HepG2 (cell line): ENCODE data around the gene RAB3GAP1. TPM values are rescaled to one million over a fixed set of nuclear protein-coding genes. Genes with fewer than 3 reads are reported as not detected.
A peak's percentile ranks its signal among the peaks of the same experiment; 100 is the strongest.

Experiments
- AHDC1 ChIP-seq: sonication (generic); formaldehyde crosslinking; IDR thresholded peaks from 2 replicates; pipeline ENCODE4 v1.5.1; 2020; ENCODE audit warnings: mild to moderate bottlenecking, missing genetic modification reagents, borderline replicate concordance
- CBFB ChIP-seq: sonication (generic); formaldehyde crosslinking; IDR thresholded peaks from 2 replicates; pipeline ENCODE4 v1.4.0; 2020; ENCODE audit warnings: missing genetic modification reagents
- CSRNP1 ChIP-seq: sonication (generic); formaldehyde crosslinking; IDR thresholded peaks from 2 replicates; pipeline ENCODE4 v1.8.1; 2023; ENCODE audit warnings: mild to moderate bottlenecking, missing genetic modification reagents
- MAF1 ChIP-seq: sonication (generic); formaldehyde crosslinking; IDR thresholded peaks from 2 replicates; pipeline ENCODE4 v1.5.0; 2020; ENCODE audit warnings: missing genetic modification reagents, borderline replicate concordance
- NFKBIZ ChIP-seq: IDR thresholded peaks from 2 replicates; pipeline ENCODE4 v1.6.1; 2018; ENCODE audit warnings: missing genetic modification reagents, missing compliant biosample characterization
- NR0B2 ChIP-seq: sonication (generic); formaldehyde crosslinking; IDR thresholded peaks from 2 replicates; pipeline ENCODE4 v1.4.0; 2020; ENCODE audit warnings: mild to moderate bottlenecking, missing genetic modification reagents
- NR2F6 ChIP-seq, 2 experiments: IDR thresholded peaks; 2 replicates each; pipeline ENCODE4 v1.6.1; 2016; ENCODE audit warnings: antibody characterized with exemption in 1 of 2, mild to moderate bottlenecking in 1 of 2
- PBX2 ChIP-seq: IDR thresholded peaks from 2 replicates; pipeline ENCODE4 v1.6.1; 2016; ENCODE audit warnings: control low read depth
- PLRG1 ChIP-seq: fragments of 450-650 bp; conservative IDR thresholded peaks from 2 replicates; pipeline ENCODE4 v1.6.1; 2016
- RBAK ChIP-seq: sonication (generic); formaldehyde crosslinking; IDR thresholded peaks from 2 replicates; pipeline ENCODE4 v1.5.1; 2020; ENCODE audit warnings: mild to moderate bottlenecking, missing genetic modification reagents
- ZMYM4 ChIP-seq: sonication (generic); formaldehyde crosslinking; IDR thresholded peaks from 2 replicates; pipeline ENCODE4 v1.8.1; 2023; ENCODE audit warnings: mild to moderate bottlenecking, missing genetic modification reagents
- ZNF18 ChIP-seq: sonication (generic); formaldehyde crosslinking; IDR thresholded peaks from 2 replicates; pipeline ENCODE4 v1.8.0; 2022; ENCODE audit warnings: mild to moderate bottlenecking, missing genetic modification reagents; ENCODE audit not compliant: insufficient replicate concordance
- ZNF614 ChIP-seq: IDR thresholded peaks from 2 replicates; pipeline ENCODE4 v1.6.1; 2018; ENCODE audit warnings: missing biosample characterization, missing genetic modification reagents, inconsistent platforms, borderline replicate concordance
- ZNF746 ChIP-seq: sonication (generic); formaldehyde crosslinking; IDR thresholded peaks from 2 replicates; pipeline ENCODE4 v1.8.0; 2022; ENCODE audit warnings: mild to moderate bottlenecking, missing genetic modification reagents
- ZNF770 ChIP-seq: sonication (generic); formaldehyde crosslinking; IDR thresholded peaks from 2 replicates; pipeline ENCODE4 v1.5.0; 2020; ENCODE audit warnings: mild to moderate bottlenecking, missing genetic modification reagents
- polyA plus RNA-seq, 8 experiments: library from polyadenylated mRNA; depleted of rRNA in 3 of 8; stranded (reverse) in 7 of 8; unstranded in 1 of 8; fragments of >200 nt; fragmentation: Illumina TruSeq in 4 of 8; extraction: Trizol in 4 of 8; gene quantifications; 2 replicates each; pipeline versions ENCODE4 v1.2.1 to v1.2.3, GENCODE V29; 2011 to 2016; ENCODE audit warnings: low read depth in 4 of 8, missing spikeins in 1 of 8, mixed read lengths in 1 of 8; ENCODE audit not compliant: insufficient read depth in 1 of 8
- total RNA-seq, 5 experiments: library from RNA; depleted of rRNA; stranded (reverse); fragments of >200 nt; fragmentation: Illumina TruSeq; extraction: Trizol; gene quantifications; 2 replicates each; pipeline ENCODE4 v1.2.3, GENCODE V29; 2016; ENCODE audit warnings: low read depth in 1 of 5

Gene RAB3GAP1
- total and polyA plus RNA-seq, 2 of the 13 experiments (the other 11 are each of a cell fraction or from before 2014, with no cell fraction given), result 15.2 to 48.8 TPM

- TF ChIP-seq ZNF18 (CRISPR knock-in tag) (peak; percentile 47), PBX2 (CRISPR knock-in tag) (no peak), CSRNP1 (peak; percentile 63; the same call in 1 of the 2 replicates), PLRG1 (no peak), ZNF770 (CRISPR knock-in tag) (no peak), ZNF614 (CRISPR knock-in tag) (peak; percentile 64; the same call in 1 of the 2 replicates), ZNF746 (CRISPR knock-in tag) (no peak), NR2F6 (IDR thresholded peaks at IDR 0.05) (no peak), NR2F6 (CRISPR knock-in tag; IDR thresholded peaks at IDR 0.05) (peak; percentile 4; the same call in 1 of the 2 replicates), NFKBIZ (CRISPR knock-in tag) (no peak), AHDC1 (CRISPR knock-in tag) (peak; percentile 34; the same call in 1 of the 2 replicates), ZMYM4 (CRISPR knock-in tag) (peak; percentile 78), RBAK (CRISPR knock-in tag) (0 out of 2 replicates have a peak, but pooled peaks have one; percentile 37), NR0B2 (no peak), CBFB (CRISPR knock-in tag) (peak; percentile 44; the same call in 1 of the 2 replicates), MAF1 (CRISPR knock-in tag) (no peak)
These were observed at the start of gene RAB3GAP1 (continued) for GRCh38 chr2:135052042-135052876.
